GM19397 (cell line): ENCODE results near the gene CEP135.
A peak's percentile ranks its signal among the peaks of the same experiment; 100 is the strongest.

Source experiments
- ATAC-seq: cut with Tn5 transposase; IDR thresholded peaks from one replicate; pipeline ENCODE4 v1.9.1; 2021; ENCODE audit warnings: mild to moderate bottlenecking, moderate library complexity; ENCODE audit not compliant: unreplicated experiment

Gene CEP135

GRCh38 chr4:56007154-56007553, 58.4 kb downstream of the CEP135 start:
- no peak for ATAC-seq

- ATAC-seq = no peak
Measured at GRCh38 chr4:56008206-56008605, 59.5 kb downstream of the CEP135 start.

- no peak for ATAC-seq
Measured at GRCh38 chr4:56026596-56026995, 77.9 kb downstream of the CEP135 start.

- no peak for ATAC-seq
Measured at GRCh38 chr4:56028165-56028564, 79.4 kb downstream of the CEP135 start.

- ATAC-seq = no peak
Measured at GRCh38 chr4:56038487-56039162, 89.9 kb downstream of the CEP135 start.

GRCh38 chr4:56040842-56041241, 92.1 kb downstream of the CEP135 start:
- no peak for ATAC-seq

- ATAC-seq = no peak
Measured at GRCh38 chr4:56042225-56042624, 93.5 kb downstream of the CEP135 start.

- ATAC-seq = no peak
Measured at GRCh38 chr4:56048383-56048701, 99.6 kb downstream of the CEP135 start.

- peak; percentile 98 for ATAC-seq
Measured at GRCh38 chr4:56048702-56049431, 100.1 kb downstream of the CEP135 start.

- no peak for ATAC-seq
Measured at GRCh38 chr4:56050625-56051024, 101.9 kb downstream of the CEP135 start.

- ATAC-seq = no peak
Measured at GRCh38 chr4:56051029-56051709, 102.4 kb downstream of the CEP135 start.

- no peak for ATAC-seq
Measured at GRCh38 chr4:56051710-56052075, 102.9 kb downstream of the CEP135 start.

GRCh38 chr4:56052481-56052880, 103.7 kb downstream of the CEP135 start:
- no peak for ATAC-seq

- ATAC-seq = no peak
Measured at GRCh38 chr4:56052966-56053365, 104.2 kb downstream of the CEP135 start.

- no peak for ATAC-seq
Measured at GRCh38 chr4:56055027-56055977, 106.6 kb downstream of the CEP135 start.

- no peak for ATAC-seq
Measured at GRCh38 chr4:56055991-56056390, 107.2 kb downstream of the CEP135 start.

GRCh38 chr4:56058555-56058954, 109.8 kb downstream of the CEP135 start:
- no peak for ATAC-seq

- ATAC-seq = no peak
Measured at GRCh38 chr4:56060036-56060435, 111.3 kb downstream of the CEP135 start.

GRCh38 chr4:56062106-56062505, 113.4 kb downstream of the CEP135 start:
- no peak for ATAC-seq

GRCh38 chr4:56062526-56063145, 113.9 kb downstream of the CEP135 start:
- no peak for ATAC-seq

- ATAC-seq = no peak
Measured at GRCh38 chr4:56066493-56066892, 117.7 kb downstream of the CEP135 start.
